ENCODE data around the gene SPG7.

The SPG7 gene

DNA sequence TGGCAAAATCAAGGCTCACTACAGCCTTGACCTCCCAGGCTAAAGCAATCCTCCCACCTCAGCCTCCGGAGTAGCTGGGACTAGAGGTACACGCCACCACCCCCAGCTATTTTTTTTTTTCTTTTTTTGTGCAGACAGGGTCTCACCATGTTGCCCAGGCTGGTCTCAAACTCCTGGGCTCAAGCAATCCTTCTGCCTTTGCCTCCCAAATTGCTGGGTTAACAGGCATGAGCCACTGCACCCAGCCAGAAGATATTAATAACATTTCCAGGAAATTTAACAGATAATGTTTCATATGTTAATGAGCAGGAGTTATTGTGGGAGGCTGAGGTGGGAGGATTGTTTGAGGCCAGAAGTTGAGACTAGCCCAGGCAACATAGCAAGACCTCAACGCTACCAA lies 8.4 kb upstream of the SPG7 start:
- no peak for DNase-seq (ENCODE audit: low read depth)
- TF ChIP-seq MYC (IDR thresholded peaks at IDR 0.05; ENCODE audit: low read depth, low read length) (no peak), POLR2A (IDR thresholded peaks at IDR 0.05; ENCODE audit: extremely low read depth, insufficient read length) (no peak), CTCF (IDR thresholded peaks at IDR 0.05; ENCODE audit: low read depth, low read length) (no peak)
- TF ChIP-seq, protein P1, sequence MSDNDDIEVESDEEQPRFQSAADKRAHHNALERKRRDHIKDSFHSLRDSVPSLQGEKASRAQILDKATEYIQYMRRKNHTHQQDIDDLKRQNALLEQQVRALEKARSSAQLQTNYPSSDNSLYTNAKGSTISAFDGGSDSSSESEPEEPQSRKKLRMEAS (IDR thresholded peaks at IDR 0.05; ENCODE audit: low read depth, low read length), result no peak
- no peak overlapping the region for H3K4me3 ChIP-seq (ENCODE audit: low read depth, low read length)

DNA sequence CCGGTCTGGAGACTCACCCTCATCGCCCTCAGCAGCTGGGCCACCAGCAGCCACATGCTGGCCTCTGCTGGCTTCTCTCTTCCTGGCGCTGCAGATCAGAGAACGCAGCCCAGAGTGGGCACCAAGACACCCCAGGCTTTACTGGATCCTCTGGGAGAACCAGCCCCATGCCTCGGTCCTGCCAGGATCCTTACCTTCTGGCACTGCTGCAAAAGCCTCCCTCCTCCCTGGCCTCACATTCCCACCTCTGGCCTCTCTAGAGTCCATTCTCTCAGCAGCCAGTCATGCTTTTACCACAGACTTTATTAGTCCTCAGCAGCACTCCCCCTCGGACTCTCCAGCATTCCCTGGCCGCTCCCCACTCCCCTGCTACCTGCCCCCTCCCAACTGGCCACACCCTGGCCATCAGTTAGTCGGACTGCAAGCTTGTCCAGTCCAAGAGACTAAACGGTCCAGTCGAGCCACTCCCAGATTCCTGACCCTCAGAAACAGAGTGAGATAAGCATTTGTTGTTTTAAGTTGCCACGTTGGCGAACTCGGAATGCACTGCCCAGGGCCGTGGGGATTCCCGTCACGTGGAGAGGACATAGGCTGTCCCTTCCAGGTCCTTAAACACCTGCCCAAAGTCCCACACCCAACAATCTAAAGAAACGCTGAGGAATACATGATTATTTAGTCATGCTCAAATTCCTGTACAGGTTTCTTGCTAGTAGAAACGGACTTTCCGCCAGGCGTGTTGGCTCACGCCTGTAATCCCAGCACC lies 5.9 kb upstream of the SPG7 start:
- DNase-seq (ENCODE audit: low read depth), result no peak
- TF ChIP-seq, protein P1 (IDR thresholded peaks at IDR 0.05; ENCODE audit: low read depth, low read length), result no peak
- TF ChIP-seq CTCF (IDR thresholded peaks at IDR 0.05; ENCODE audit: low read depth, low read length) (no peak), MYC (IDR thresholded peaks at IDR 0.05; ENCODE audit: low read depth, low read length) (no peak), POLR2A (IDR thresholded peaks at IDR 0.05; ENCODE audit: extremely low read depth, insufficient read length) (no peak)
- H3K4me3 ChIP-seq (ENCODE audit: low read depth, low read length), result no peak overlapping the region

DNA sequence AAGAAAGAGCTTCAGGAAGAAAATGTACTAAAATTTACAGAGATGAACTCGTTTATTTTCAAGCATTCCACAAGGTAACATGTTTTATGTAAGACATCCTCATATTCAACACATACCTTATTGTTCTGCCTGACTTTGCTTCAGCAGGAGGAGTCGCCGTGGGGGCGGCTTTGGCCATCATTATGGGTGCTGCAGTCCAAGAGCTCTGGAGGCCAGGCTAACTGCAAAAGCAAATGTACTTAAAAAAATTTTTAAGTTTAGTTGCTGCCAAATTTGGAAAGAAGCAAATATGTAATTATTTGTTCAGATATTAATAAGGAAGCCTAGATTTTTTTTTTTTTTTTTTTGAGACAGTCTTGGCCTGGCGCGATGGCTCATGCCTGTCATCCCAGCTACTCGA lies 4.1 kb upstream of the SPG7 start:
- DNase-seq (ENCODE audit: low read depth), result no peak
- H3K4me3 ChIP-seq (ENCODE audit: low read depth, low read length), result no peak overlapping the region
- TF ChIP-seq MYC (IDR thresholded peaks at IDR 0.05; ENCODE audit: low read depth, low read length) (no peak), CTCF (IDR thresholded peaks at IDR 0.05; ENCODE audit: low read depth, low read length) (no peak)

GRCh38 chr16:89505204-89506112 lies 2.7 kb upstream of the SPG7 start:
- peak overlapping the region; percentile 35 for H3K4me3 ChIP-seq (ENCODE audit: low read depth, low read length)
- TF ChIP-seq MYC (IDR thresholded peaks at IDR 0.05; ENCODE audit: low read depth, low read length) (peak; percentile 79), CTCF (IDR thresholded peaks at IDR 0.05; ENCODE audit: low read depth, low read length) (no peak), POLR2A (IDR thresholded peaks at IDR 0.05; ENCODE audit: extremely low read depth, insufficient read length) (peak; percentile 51)
- TF ChIP-seq, protein P1 (IDR thresholded peaks at IDR 0.05; ENCODE audit: low read depth, low read length), result peak; percentile 73
- DNase-seq (ENCODE audit: low read depth), result peak; percentile 97

GRCh38 chr16:89506113-89506504 lies 2.1 kb upstream of the SPG7 start:
- DNase-seq (ENCODE audit: low read depth), result no peak
- no peak for TF ChIP-seq POLR2A (IDR thresholded peaks at IDR 0.05; ENCODE audit: extremely low read depth, insufficient read length)
- TF ChIP-seq, protein P1 (IDR thresholded peaks at IDR 0.05; ENCODE audit: low read depth, low read length), result no peak
- TF ChIP-seq CTCF (IDR thresholded peaks at IDR 0.05; ENCODE audit: low read depth, low read length), result no peak
- TF ChIP-seq MYC (IDR thresholded peaks at IDR 0.05; ENCODE audit: low read depth, low read length), result no peak
- H3K4me3 ChIP-seq (ENCODE audit: low read depth, low read length), result peak overlapping the region; percentile 35

All from NB4 (cell line).